GM21825 (cell line): Measurements from ENCODE around the gene CNIH2.

ENCODE experiments used
- ATAC-seq: cut with Tn5 transposase; IDR thresholded peaks from one replicate; pipeline ENCODE4 v1.9.1; 2021; ENCODE audit warnings: mild to moderate bottlenecking, moderate library complexity; ENCODE audit not compliant: unreplicated experiment

Gene CNIH2

GRCh38 chr11:66327171-66328030 is 49.4 kb downstream of the CNIH2 start:
- ATAC-seq = no peak

- no peak for ATAC-seq
Measured at GRCh38 chr11:66328031-66328301, 50.0 kb downstream of the CNIH2 start.

GRCh38 chr11:66328302-66329144 is 50.5 kb downstream of the CNIH2 start:
- no peak for ATAC-seq

- no peak for ATAC-seq
Measured at GRCh38 chr11:66329165-66329673, 51.2 kb downstream of the CNIH2 start.

- ATAC-seq = no peak
Measured at GRCh38 chr11:66330931-66331330, 53.0 kb downstream of the CNIH2 start.

GRCh38 chr11:66331542-66332370 is 53.8 kb downstream of the CNIH2 start:
- no peak for ATAC-seq

- no peak for ATAC-seq
Measured at GRCh38 chr11:66332371-66333219, 54.6 kb downstream of the CNIH2 start.

- ATAC-seq = no peak
Measured at GRCh38 chr11:66333220-66333877, 55.4 kb downstream of the CNIH2 start.
